ENCODE measurements around the gene TMEM14C.
"Not testable (repeated sequence)": the region's sequence is repeated elsewhere in the genome, so short reads cannot be mapped to it uniquely, and the experiment has no call there.

TMEM14C gene

GRCh38 chr6:10719296-10719963 is 3.4 kb upstream of the TMEM14C start:
- Histone ChIP-seq H3K4me3 (ENCODE audit: low read length, poor library complexity, severe bottlenecking) (no peak overlapping the region), H3K9me2 (replicated peaks; ENCODE audit: low read depth, low read length) (no peaks in the 10 kb centered on the region), H3K4me2 (ENCODE audit: low read depth, low read length, poor library complexity, severe bottlenecking) (no peak overlapping the region), H3K27me3 (ENCODE audit: insufficient read depth, low read length, poor library complexity, severe bottlenecking) (no peaks in the 10 kb centered on the region), H3K4me1 (ENCODE audit: insufficient read depth, low read length, poor library complexity, severe bottlenecking) (peaks cover 24% of the 10 kb centered on the region), H3K79me2 (ENCODE audit: insufficient read depth, low read length) (peaks cover 12% of the 10 kb centered on the region), H3K36me3 (ENCODE audit: insufficient read depth, low read length) (no peaks in the 10 kb centered on the region), H4K20me1 (ENCODE audit: insufficient read depth, low read length, poor library complexity, severe bottlenecking) (no peaks in the 10 kb centered on the region), H2AFZ (ENCODE audit: low read length) (no peak overlapping the region), H3K9ac (ENCODE audit: low read depth, low read length, poor library complexity, severe bottlenecking) (peak overlapping the region; percentile 48), H3F3A (ENCODE audit: low read depth) (no peaks in the 10 kb centered on the region), H3K9me3 (ENCODE audit: insufficient read depth, low read depth, low read length) (no peaks in the 10 kb centered on the region)
- TF ChIP-seq EZH2phosphoT487 (IDR thresholded peaks at IDR 0.05; ENCODE audit: borderline replicate concordance) = no peak
- TF ChIP-seq, protein P1, sequence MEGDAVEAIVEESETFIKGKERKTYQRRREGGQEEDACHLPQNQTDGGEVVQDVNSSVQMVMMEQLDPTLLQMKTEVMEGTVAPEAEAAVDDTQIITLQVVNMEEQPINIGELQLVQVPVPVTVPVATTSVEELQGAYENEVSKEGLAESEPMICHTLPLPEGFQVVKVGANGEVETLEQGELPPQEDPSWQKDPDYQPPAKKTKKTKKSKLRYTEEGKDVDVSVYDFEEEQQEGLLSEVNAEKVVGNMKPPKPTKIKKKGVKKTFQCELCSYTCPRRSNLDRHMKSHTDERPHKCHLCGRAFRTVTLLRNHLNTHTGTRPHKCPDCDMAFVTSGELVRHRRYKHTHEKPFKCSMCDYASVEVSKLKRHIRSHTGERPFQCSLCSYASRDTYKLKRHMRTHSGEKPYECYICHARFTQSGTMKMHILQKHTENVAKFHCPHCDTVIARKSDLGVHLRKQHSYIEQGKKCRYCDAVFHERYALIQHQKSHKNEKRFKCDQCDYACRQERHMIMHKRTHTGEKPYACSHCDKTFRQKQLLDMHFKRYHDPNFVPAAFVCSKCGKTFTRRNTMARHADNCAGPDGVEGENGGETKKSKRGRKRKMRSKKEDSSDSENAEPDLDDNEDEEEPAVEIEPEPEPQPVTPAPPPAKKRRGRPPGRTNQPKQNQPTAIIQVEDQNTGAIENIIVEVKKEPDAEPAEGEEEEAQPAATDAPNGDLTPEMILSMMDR (conservative IDR thresholded peaks at IDR 0.05; ENCODE audit: low read length) = no peak

GRCh38 chr6:10719964-10720264 is 3.0 kb upstream of the TMEM14C start:
- TF ChIP-seq, protein P1 (conservative IDR thresholded peaks at IDR 0.05; ENCODE audit: low read length) = no peak
- no peak for TF ChIP-seq EZH2phosphoT487 (IDR thresholded peaks at IDR 0.05; ENCODE audit: borderline replicate concordance)
- H2AFZ ChIP-seq (ENCODE audit: low read length) = no peak overlapping the region
- H3K9ac ChIP-seq (ENCODE audit: low read depth, low read length, poor library complexity, severe bottlenecking) = peak overlapping the region; percentile 71
- peaks cover 29% of the 10 kb centered on the region for H3K4me1 ChIP-seq (ENCODE audit: insufficient read depth, low read length, poor library complexity, severe bottlenecking)
- no peaks in the 10 kb centered on the region for H4K20me1 ChIP-seq (ENCODE audit: insufficient read depth, low read length, poor library complexity, severe bottlenecking)
- no peaks in the 10 kb centered on the region for H3K9me2 ChIP-seq (replicated peaks; ENCODE audit: low read depth, low read length)
- H3K4me2 ChIP-seq (ENCODE audit: low read depth, low read length, poor library complexity, severe bottlenecking) = peak overlapping the region; percentile 43
- H3K27me3 ChIP-seq (ENCODE audit: insufficient read depth, low read length, poor library complexity, severe bottlenecking) = no peaks in the 10 kb centered on the region
- no peaks in the 10 kb centered on the region for H3K36me3 ChIP-seq (ENCODE audit: insufficient read depth, low read length)
- H3K9me3 ChIP-seq (ENCODE audit: insufficient read depth, low read depth, low read length) = no peaks in the 10 kb centered on the region
- H3K4me3 ChIP-seq (ENCODE audit: low read length, poor library complexity, severe bottlenecking) = peak overlapping the region; percentile 66
- H3F3A ChIP-seq (ENCODE audit: low read depth) = no peaks in the 10 kb centered on the region
- H3K79me2 ChIP-seq (ENCODE audit: insufficient read depth, low read length) = peaks cover 16% of the 10 kb centered on the region

- Histone ChIP-seq H3K4me3 (ENCODE audit: low read length, poor library complexity, severe bottlenecking) (peak overlapping the region; percentile 66), H3K4me2 (ENCODE audit: low read depth, low read length, poor library complexity, severe bottlenecking) (peak overlapping the region; percentile 43), H3K79me2 (ENCODE audit: insufficient read depth, low read length) (peaks cover 21% of the 10 kb centered on the region), H3K4me1 (ENCODE audit: insufficient read depth, low read length, poor library complexity, severe bottlenecking) (peaks cover 31% of the 10 kb centered on the region), H4K20me1 (ENCODE audit: insufficient read depth, low read length, poor library complexity, severe bottlenecking) (no peaks in the 10 kb centered on the region), H3K9me2 (replicated peaks; ENCODE audit: low read depth, low read length) (no peaks in the 10 kb centered on the region), H3K36me3 (ENCODE audit: insufficient read depth, low read length) (no peaks in the 10 kb centered on the region), H2AFZ (ENCODE audit: low read length) (no peak overlapping the region), H3K9me3 (ENCODE audit: insufficient read depth, low read depth, low read length) (no peaks in the 10 kb centered on the region), H3K9ac (ENCODE audit: low read depth, low read length, poor library complexity, severe bottlenecking) (peak overlapping the region; percentile 71), H3F3A (ENCODE audit: low read depth) (no peaks in the 10 kb centered on the region), H3K27me3 (ENCODE audit: insufficient read depth, low read length, poor library complexity, severe bottlenecking) (no peaks in the 10 kb centered on the region)
- no peak for TF ChIP-seq EZH2phosphoT487 (IDR thresholded peaks at IDR 0.05; ENCODE audit: borderline replicate concordance)
- TF ChIP-seq, protein P1 (conservative IDR thresholded peaks at IDR 0.05; ENCODE audit: low read length) = no peak
These were observed 2.5 kb upstream of the TMEM14C start for GRCh38 chr6:10720265-10720959.

- H3F3A ChIP-seq (ENCODE audit: low read depth); H3K36me3 ChIP-seq (ENCODE audit: insufficient read depth, low read length); H3K9me3 ChIP-seq (ENCODE audit: insufficient read depth, low read depth, low read length); H3K27me3 ChIP-seq (ENCODE audit: insufficient read depth, low read length, poor library complexity, severe bottlenecking); H2AFZ ChIP-seq (ENCODE audit: low read length); H3K9me2 ChIP-seq (replicated peaks; ENCODE audit: low read depth, low read length); H4K20me1 ChIP-seq (ENCODE audit: insufficient read depth, low read length, poor library complexity, severe bottlenecking): not testable (repeated sequence)
- peak overlapping the region; percentile 90 for H3K4me2 ChIP-seq (ENCODE audit: low read depth, low read length, poor library complexity, severe bottlenecking)
- peaks cover 31% of the 10 kb centered on the region for H3K4me1 ChIP-seq (ENCODE audit: insufficient read depth, low read length, poor library complexity, severe bottlenecking)
- peak overlapping the region; percentile 66 for H3K4me3 ChIP-seq (ENCODE audit: low read length, poor library complexity, severe bottlenecking)
- H3K9ac ChIP-seq (ENCODE audit: low read depth, low read length, poor library complexity, severe bottlenecking) = peak overlapping the region; percentile 71
- H3K79me2 ChIP-seq (ENCODE audit: insufficient read depth, low read length) = peaks cover 26% of the 10 kb centered on the region
These were observed 1.7 kb upstream of the TMEM14C start for GRCh38 chr6:10720960-10721849.

Data from Loucy (cell line).